Measurements from ENCODE around the gene FAM117B.

The FAM117B gene

DNA sequence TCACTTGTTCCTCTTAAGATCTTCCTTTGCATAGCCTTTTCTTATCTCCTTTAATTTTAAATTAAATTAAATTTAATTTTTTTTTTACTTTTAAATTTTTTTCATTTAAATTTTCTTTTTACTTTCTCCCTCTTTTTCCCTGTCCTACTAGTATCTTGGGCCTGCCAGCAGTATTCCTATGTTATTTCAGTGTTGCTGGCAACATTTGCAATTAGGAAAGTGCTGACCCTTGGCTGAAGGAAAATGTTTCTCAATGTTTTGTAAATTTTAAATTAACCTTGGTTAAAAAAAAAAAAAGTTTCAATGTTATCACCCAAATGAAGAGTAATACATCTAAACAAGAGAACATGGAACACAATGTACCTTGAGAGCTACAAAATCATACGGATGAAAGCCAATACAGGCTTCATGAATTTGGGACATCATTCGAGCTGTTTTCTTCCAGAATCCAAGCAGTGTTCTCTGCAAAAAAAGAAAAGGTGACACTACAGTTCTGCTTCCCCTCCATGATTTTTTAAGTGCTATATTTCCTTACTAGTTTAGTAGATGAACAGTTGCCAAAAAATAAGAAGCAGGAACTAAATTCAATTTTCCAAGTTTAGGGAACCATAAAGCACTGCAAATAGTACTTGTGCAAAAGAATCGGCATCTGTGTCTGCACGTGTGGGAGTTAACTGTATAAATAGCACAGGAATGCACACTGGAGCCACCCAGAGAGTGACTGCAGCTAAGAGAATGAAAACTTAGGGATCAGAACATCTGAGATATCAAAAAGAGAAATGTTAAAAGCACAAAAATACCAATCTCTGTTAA lies 181.0 kb downstream of the FAM117B start:
- POLR2A ChIA-PET, result no interaction called here
- DNase-seq (ENCODE audit: extremely low spot score), result no peak
- no peak for TF ChIP-seq HDGF (IDR thresholded peaks at IDR 0.05; ENCODE audit: borderline replicate concordance)
- no peak for TF ChIP-seq SP1 (IDR thresholded peaks at IDR 0.05)
- TF ChIP-seq L3MBTL2 (conservative IDR thresholded peaks at IDR 0.05), result no peak
- TF ChIP-seq LEF1 (IDR thresholded peaks at IDR 0.05; ENCODE audit: borderline replicate concordance), result no peak
- TF ChIP-seq ZNF384 (IDR thresholded peaks at IDR 0.05), result no peak
- TF ChIP-seq CTBP1 (IDR thresholded peaks at IDR 0.05; ENCODE audit: borderline replicate concordance), result no peak
- no peak for TF ChIP-seq TARDBP (IDR thresholded peaks at IDR 0.05)
- TF ChIP-seq SUZ12 (IDR thresholded peaks at IDR 0.05), result no peak
- TF ChIP-seq NFRKB (IDR thresholded peaks at IDR 0.05), result no peak
- TF ChIP-seq FOXK2 (IDR thresholded peaks at IDR 0.05), result no peak
- TF ChIP-seq, protein P1, sequence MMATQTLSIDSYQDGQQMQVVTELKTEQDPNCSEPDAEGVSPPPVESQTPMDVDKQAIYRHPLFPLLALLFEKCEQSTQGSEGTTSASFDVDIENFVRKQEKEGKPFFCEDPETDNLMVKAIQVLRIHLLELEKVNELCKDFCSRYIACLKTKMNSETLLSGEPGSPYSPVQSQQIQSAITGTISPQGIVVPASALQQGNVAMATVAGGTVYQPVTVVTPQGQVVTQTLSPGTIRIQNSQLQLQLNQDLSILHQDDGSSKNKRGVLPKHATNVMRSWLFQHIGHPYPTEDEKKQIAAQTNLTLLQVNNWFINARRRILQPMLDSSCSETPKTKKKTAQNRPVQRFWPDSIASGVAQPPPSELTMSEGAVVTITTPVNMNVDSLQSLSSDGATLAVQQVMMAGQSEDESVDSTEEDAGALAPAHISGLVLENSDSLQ (IDR thresholded peaks at IDR 0.05), result no peak
- no peak for TF ChIP-seq ELF4 (IDR thresholded peaks at IDR 0.05)
- no peak for TF ChIP-seq FOXM1 (IDR thresholded peaks at IDR 0.05; ENCODE audit: borderline replicate concordance)
- TF ChIP-seq BHLHE40 (IDR thresholded peaks at IDR 0.05; ENCODE audit: borderline replicate concordance), result no peak
- no peak for TF ChIP-seq ARNT (IDR thresholded peaks at IDR 0.05)
- TF ChIP-seq FOXA1 (IDR thresholded peaks at IDR 0.05), result no peak
- CTCF ChIA-PET, result interaction anchor here (0.6 kb wide), 1 partner anchor 238 kb away, joined by 3 read pairs; no protein-coding TSS in a partner anchor

GRCh38 chr2:202817771-202818170 lies 183.0 kb downstream of the FAM117B start:
- TF ChIP-seq FOXM1 (IDR thresholded peaks at IDR 0.05; ENCODE audit: borderline replicate concordance) (no peak), HDGF (IDR thresholded peaks at IDR 0.05; ENCODE audit: borderline replicate concordance) (no peak), SUZ12 (IDR thresholded peaks at IDR 0.05) (no peak), CTBP1 (IDR thresholded peaks at IDR 0.05; ENCODE audit: borderline replicate concordance) (no peak), TARDBP (IDR thresholded peaks at IDR 0.05) (no peak), FOXK2 (IDR thresholded peaks at IDR 0.05) (no peak), LEF1 (IDR thresholded peaks at IDR 0.05; ENCODE audit: borderline replicate concordance) (no peak)
- CTCF ChIA-PET, result no interaction called here

GRCh38 chr2:202818321-202818720 lies 183.6 kb downstream of the FAM117B start:
- TF ChIP-seq SUZ12 (IDR thresholded peaks at IDR 0.05), result no peak
- TF ChIP-seq ZNF384 (IDR thresholded peaks at IDR 0.05), result no peak
- TF ChIP-seq BHLHE40 (IDR thresholded peaks at IDR 0.05; ENCODE audit: borderline replicate concordance), result no peak
- no peak for TF ChIP-seq SP1 (IDR thresholded peaks at IDR 0.05)
- TF ChIP-seq NFRKB (IDR thresholded peaks at IDR 0.05), result no peak
- TF ChIP-seq ELF4 (IDR thresholded peaks at IDR 0.05), result no peak
- CTCF ChIA-PET, result no interaction called here
- DNase-seq (ENCODE audit: extremely low spot score), result no peak
- POLR2A ChIA-PET, result no interaction called here

More at GRCh38 chr2:202817771-202818170, 183.0 kb downstream of the FAM117B start:
- no peak for DNase-seq (ENCODE audit: extremely low spot score)
- POLR2A ChIA-PET, result no interaction called here

All from HEK293T (cell line).